Measurements from ENCODE around the gene TMEM217. TPM values are rescaled to one million over a fixed set of nuclear protein-coding genes. Genes with fewer than 3 reads are reported as not detected.
A peak's percentile ranks its signal among the peaks of the same experiment; 100 is the strongest.

The TMEM217 gene
- total RNA-seq, 2 donors from 2014 or later, result 0.50 to 7.3 TPM

- H3K4me3 ChIP-seq, result peak overlapping the region; percentile 90 to 97
- no peak for DNase-seq (ENCODE audit: low spot score)
- intact Hi-C loops (cut with DNase I), result no loop called here
- 14% methylated on average over 11 of the region's 11 CpGs for WGBS
- H3K9me3 ChIP-seq, result no peaks in the 10 kb centered on the region
- H3K36me3 ChIP-seq, result no peaks in the 10 kb centered on the region
- TF ChIP-seq POLR2AphosphoS5 (IDR thresholded peaks at IDR 0.05), result no peak
- TF ChIP-seq, protein P1, sequence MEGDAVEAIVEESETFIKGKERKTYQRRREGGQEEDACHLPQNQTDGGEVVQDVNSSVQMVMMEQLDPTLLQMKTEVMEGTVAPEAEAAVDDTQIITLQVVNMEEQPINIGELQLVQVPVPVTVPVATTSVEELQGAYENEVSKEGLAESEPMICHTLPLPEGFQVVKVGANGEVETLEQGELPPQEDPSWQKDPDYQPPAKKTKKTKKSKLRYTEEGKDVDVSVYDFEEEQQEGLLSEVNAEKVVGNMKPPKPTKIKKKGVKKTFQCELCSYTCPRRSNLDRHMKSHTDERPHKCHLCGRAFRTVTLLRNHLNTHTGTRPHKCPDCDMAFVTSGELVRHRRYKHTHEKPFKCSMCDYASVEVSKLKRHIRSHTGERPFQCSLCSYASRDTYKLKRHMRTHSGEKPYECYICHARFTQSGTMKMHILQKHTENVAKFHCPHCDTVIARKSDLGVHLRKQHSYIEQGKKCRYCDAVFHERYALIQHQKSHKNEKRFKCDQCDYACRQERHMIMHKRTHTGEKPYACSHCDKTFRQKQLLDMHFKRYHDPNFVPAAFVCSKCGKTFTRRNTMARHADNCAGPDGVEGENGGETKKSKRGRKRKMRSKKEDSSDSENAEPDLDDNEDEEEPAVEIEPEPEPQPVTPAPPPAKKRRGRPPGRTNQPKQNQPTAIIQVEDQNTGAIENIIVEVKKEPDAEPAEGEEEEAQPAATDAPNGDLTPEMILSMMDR (IDR thresholded peaks at IDR 0.05), result no peak
- no peak for TF ChIP-seq POLR2A (IDR thresholded peaks at IDR 0.05)
- no peaks in the 10 kb centered on the region for H3K4me1 ChIP-seq (replicated peaks)
- H3K27me3 ChIP-seq (replicated peaks; ENCODE audit: insufficient read depth), result no peaks in the 10 kb centered on the region
- H3K27ac ChIP-seq, result peak overlapping the region; percentile 85 to 86
These were observed 611 bp upstream of the TMEM217 start for GRCh38 chr6:37258405-37259105.

GRCh38 chr6:37257320-37257633 lies 667 bp downstream of the TMEM217 start:
- no peak for DNase-seq (ENCODE audit: low spot score)
- H3K4me3 ChIP-seq, result peak overlapping the region; percentile 90 to 97
- H3K9me3 ChIP-seq, result no peaks in the 10 kb centered on the region
- no peak for TF ChIP-seq POLR2A (IDR thresholded peaks at IDR 0.05)
- no peak for TF ChIP-seq POLR2AphosphoS5 (IDR thresholded peaks at IDR 0.05)
- TF ChIP-seq, protein P1 (IDR thresholded peaks at IDR 0.05), result no peak
- intact Hi-C loops (cut with DNase I), result no loop called here
- H3K36me3 ChIP-seq, result no peaks in the 10 kb centered on the region
- H3K27me3 ChIP-seq (replicated peaks; ENCODE audit: insufficient read depth), result no peaks in the 10 kb centered on the region
- WGBS, result 1% methylated on average over 9 of the region's 9 CpGs
- no peaks in the 10 kb centered on the region for H3K4me1 ChIP-seq (replicated peaks)
- no peak overlapping the region for H3K27ac ChIP-seq

DNA sequence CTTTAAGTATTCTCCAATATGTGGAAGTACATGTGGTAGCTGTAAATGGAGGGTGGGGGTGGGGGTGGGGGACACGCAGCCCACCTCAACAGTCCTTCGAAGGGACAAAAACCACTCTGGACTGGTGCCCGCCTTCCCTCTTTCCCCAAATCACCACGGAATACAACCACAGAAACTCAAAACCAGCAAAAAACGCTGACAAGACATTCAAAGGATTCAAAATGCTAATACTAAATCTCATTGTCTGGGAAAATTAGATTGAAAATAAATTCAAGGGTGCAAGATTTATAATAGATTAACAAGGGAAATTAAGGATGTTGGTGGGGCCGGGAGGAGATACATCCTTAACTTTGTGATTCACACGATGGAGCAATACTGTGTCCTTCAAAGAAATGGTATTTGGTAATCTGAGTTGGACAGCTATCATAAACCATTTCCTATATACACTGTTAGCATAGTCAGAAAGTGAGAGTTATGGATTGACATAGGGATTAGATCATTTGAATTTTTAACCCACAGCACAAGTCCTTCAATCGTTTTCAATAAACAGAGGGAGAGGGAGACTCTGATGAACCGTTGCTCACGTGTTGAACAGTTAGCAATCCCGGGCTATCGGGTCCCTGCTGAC lies 1.1 kb downstream of the TMEM217 start:
- no peak overlapping the region for H3K27ac ChIP-seq
- DNase-seq (ENCODE audit: low spot score), result no peak
- intact Hi-C loops (cut with DNase I), result no loop called here
- 51% methylated on average over 12 of the region's 12 CpGs for WGBS
- no peaks in the 10 kb centered on the region for H3K4me1 ChIP-seq (replicated peaks)
- H3K27me3 ChIP-seq (replicated peaks; ENCODE audit: insufficient read depth), result no peaks in the 10 kb centered on the region
- H3K36me3 ChIP-seq, result no peaks in the 10 kb centered on the region
- H3K9me3 ChIP-seq, result no peaks in the 10 kb centered on the region
- H3K4me3 ChIP-seq, result peak overlapping the region; percentile 90 to 97
- no peak for TF ChIP-seq POLR2A (IDR thresholded peaks at IDR 0.05)
- TF ChIP-seq POLR2AphosphoS5 (IDR thresholded peaks at IDR 0.05), result no peak
- TF ChIP-seq, protein P1 (IDR thresholded peaks at IDR 0.05), result no peak

GRCh38 chr6:37254881-37255280 lies 3.1 kb downstream of the TMEM217 start:
- Histone ChIP-seq H3K4me3 (no peak overlapping the region), H3K27me3 (replicated peaks; ENCODE audit: insufficient read depth) (no peaks in the 10 kb centered on the region), H3K36me3 (no peaks in the 10 kb centered on the region), H3K27ac (no peak overlapping the region), H3K9me3 (no peaks in the 10 kb centered on the region), H3K4me1 (replicated peaks) (no peaks in the 10 kb centered on the region)
- 89% methylated on average over 5 of the region's 5 CpGs for WGBS
- intact Hi-C loops (cut with DNase I), result no loop called here
- no peak for DNase-seq (ENCODE audit: low spot score)
- TF ChIP-seq, protein P1 (IDR thresholded peaks at IDR 0.05), result no peak
- TF ChIP-seq POLR2A (IDR thresholded peaks at IDR 0.05) (no peak), POLR2AphosphoS5 (IDR thresholded peaks at IDR 0.05) (no peak)

DNA sequence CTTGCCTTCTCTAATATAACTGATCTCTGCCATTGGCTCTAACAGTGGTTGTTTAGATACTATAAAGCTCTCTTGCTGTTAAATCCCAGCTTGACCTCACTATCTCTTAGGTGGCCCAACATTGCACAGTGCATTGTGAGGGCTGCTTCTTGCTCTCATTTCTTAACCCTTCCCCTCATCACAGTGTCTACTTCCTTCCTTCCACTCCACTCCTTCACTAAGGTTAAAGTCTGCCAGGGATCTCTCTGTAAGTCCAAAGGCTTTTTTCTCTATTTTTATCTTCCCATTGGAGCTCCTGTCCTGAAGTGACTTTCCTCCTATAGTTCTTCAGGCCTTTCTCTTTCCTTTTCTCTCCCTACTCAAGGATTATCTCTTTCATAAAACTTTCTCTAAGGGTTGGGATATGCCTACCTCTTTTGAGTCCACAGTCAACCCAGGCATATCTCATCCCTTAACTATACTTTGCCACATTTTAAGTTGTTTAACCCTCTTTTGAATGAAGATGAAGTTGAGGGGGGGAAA lies 4.4 kb downstream of the TMEM217 start:
- no peak for DNase-seq (ENCODE audit: low spot score)
- Histone ChIP-seq H3K4me3 (no peak overlapping the region), H3K27me3 (replicated peaks; ENCODE audit: insufficient read depth) (no peaks in the 10 kb centered on the region), H3K27ac (no peak overlapping the region), H3K9me3 (no peaks in the 10 kb centered on the region), H3K4me1 (replicated peaks) (no peaks in the 10 kb centered on the region), H3K36me3 (no peaks in the 10 kb centered on the region)
- intact Hi-C loops (cut with DNase I), result no loop called here
- TF ChIP-seq POLR2AphosphoS5 (IDR thresholded peaks at IDR 0.05) (no peak), POLR2A (IDR thresholded peaks at IDR 0.05) (no peak)
- TF ChIP-seq, protein P1 (IDR thresholded peaks at IDR 0.05), result no peak
